Stomach (tissue), 9 donors: ENCODE results near the gene CECR2. TPM values are rescaled to one million over a fixed set of nuclear protein-coding genes. Genes with fewer than 3 reads are reported as not detected.

Experiments
- DNase-seq, 2 donors: peaks; one replicate each; pipeline versions ENCODE4 v3.0.0 to v3.0.0-alpha.2; 2013 to 2019
- H3K27ac ChIP-seq, 5 donors: fragments of 200-600 bp in 4 of 5; sonication (generic) in 4 of 5; one replicate each; pipeline ENCODE4 v1.5.1; 2013 to 2019; ENCODE audit warnings: mild to moderate bottlenecking in 1 of 5, moderate library complexity in 1 of 5
- H3K27me3 ChIP-seq, 3 donors: fragments of 200-600 bp; sonication (generic); one replicate each; pipeline ENCODE4 v1.5.1; 2017 to 2019; ENCODE audit warnings: mixed run types in 1 of 3
- H3K36me3 ChIP-seq, 4 donors: fragments of 200-600 bp; sonication (generic); 1 replicate in 3 of 4; 2 replicates in 1 of 4; pipeline ENCODE4 v1.5.1; 2016 to 2019
- H3K4me1 ChIP-seq, 4 donors: fragments of 200-600 bp; sonication (generic); one replicate each; pipeline ENCODE4 v1.5.1; 2016 to 2019
- H3K4me3 ChIP-seq, 4 donors: fragments of 200-600 bp; sonication (generic) in 3 of 4; one replicate each; pipeline ENCODE4 v1.5.1; 2016 to 2019; ENCODE audit warnings: mild to moderate bottlenecking in 1 of 4
- H3K9me3 ChIP-seq, 4 donors: fragments of 200-600 bp; sonication (generic); one replicate each; pipeline ENCODE4 v1.5.1; 2016 to 2019
- CTCF ChIP-seq, 7 experiments: fragments of 450-650 bp in 4 of 7; fragments of 200-600 bp in 3 of 7; sonication (generic) in 3 of 7; IDR thresholded peaks; one replicate each; pipeline ENCODE4 v1.5.1; 2016 to 2019; ENCODE audit warnings: antibody characterized with exemption in 7 of 7, control low read depth in 2 of 7, mild to moderate bottlenecking in 1 of 7
- EP300 ChIP-seq: sonication (generic); formaldehyde crosslinking; IDR thresholded peaks from one replicate; pipeline ENCODE4 v1.6.1; 2017; ENCODE audit warnings: antibody characterized with exemption
- POLR2A ChIP-seq, 4 donors: fragments of 450-650 bp; IDR thresholded peaks; one replicate each; pipeline ENCODE4 v1.6.1; 2016; ENCODE audit warnings: antibody characterized with exemption in 4 of 4, control low read depth in 2 of 4, mild to moderate bottlenecking in 1 of 4, moderate library complexity in 1 of 4
- POLR2AphosphoS5 ChIP-seq, 3 donors: sonication (generic); formaldehyde crosslinking; IDR thresholded peaks; one replicate each; pipeline ENCODE4 v1.6.1; 2016; ENCODE audit warnings: antibody characterized with exemption in 3 of 3
- WGBS, 5 donors: extraction: QIAGEN DNeasy Blood & Tissue Kit in 3 of 5; methylation state at CpG; one replicate each; pipeline versions ENCODE4 v1.1.5 to v1.1.7; 2013 to 2018; 5-methylcytosine and 5-hydroxymethylcytosine counted together
- intact Hi-C: fragments of 100-400 bp; cut with DNase I; formaldehyde crosslinking; loops from one replicate; pipeline ENCODE4 v1.15.1; 2023; ENCODE audit warnings: low total_unique reads
- polyA plus RNA-seq, 3 donors: library from polyadenylated mRNA; stranded (reverse); fragments of 200-250 nt; gene quantifications; one replicate each; pipeline ENCODE4 v1.2.3, GENCODE V29; 2013
- total RNA-seq, 5 donors: library from RNA; depleted of rRNA; stranded (reverse); fragments of >200 nt; gene quantifications; one replicate each; pipeline versions ENCODE4 v1.1.0 to v1.2.3, GENCODE V29; 2014 to 2016
- donor health status: healthy with polysubstance abuse.
- donor health status: Bipolar disorder and iron deficiency.
- donor health status: healthy.

CECR2 gene
- total and polyA plus RNA-seq, 8 donors, result 0.13 to 3.1 (median 0.44) TPM; not detected in 1

- TF ChIP-seq POLR2AphosphoS5 (IDR thresholded peaks at IDR 0.05) (no peak), EP300 (no peak), POLR2A (IDR thresholded peaks at IDR 0.05) (no peak), CTCF (IDR thresholded peaks at IDR 0.05) (no peak)
- no peak for DNase-seq
- no peak overlapping the region for H3K27ac ChIP-seq
- 69 to 88% (median 84%) methylated on average over 11 of the region's 11 CpGs for WGBS, 5 donors
- intact Hi-C loops, result no loop called here
- H3K36me3 ChIP-seq, result no peaks in the 10 kb centered on the region
- no peaks in the 10 kb centered on the region for H3K4me1 ChIP-seq
- H3K4me3 ChIP-seq, result no peak overlapping the region
- H3K27me3 ChIP-seq, result peaks cover 0 to 34% (median 0%) of the 10 kb centered on the region in 3 donors
- no peaks in the 10 kb centered on the region for H3K9me3 ChIP-seq
Observed at GRCh38 chr22:17337639-17338038, 31.6 kb upstream of the CECR2 start.

- H3K9me3 ChIP-seq, result no peaks in the 10 kb centered on the region
- intact Hi-C loops, result no loop called here
- no peak overlapping the region for H3K27ac ChIP-seq
- no peaks in the 10 kb centered on the region for H3K4me1 ChIP-seq
- TF ChIP-seq POLR2A (IDR thresholded peaks at IDR 0.05) (no peak), POLR2AphosphoS5 (IDR thresholded peaks at IDR 0.05) (no peak), EP300 (no peak), CTCF (IDR thresholded peaks at IDR 0.05) (no peak)
- no peak overlapping the region for H3K4me3 ChIP-seq
- no peak for DNase-seq
- 55 to 66% (median 59%) methylated on average over 8 of the region's 8 CpGs for WGBS, 5 donors
- peaks cover 0 to 30% (median 0%) of the 10 kb centered on the region in 3 donors for H3K27me3 ChIP-seq
- no peaks in the 10 kb centered on the region for H3K36me3 ChIP-seq
Observed at GRCh38 chr22:17339095-17339693, 30.1 kb upstream of the CECR2 start.

GRCh38 chr22:17342361-17342760 lies 26.9 kb upstream of the CECR2 start:
- TF ChIP-seq POLR2A (IDR thresholded peaks at IDR 0.05) (no peak), EP300 (no peak), CTCF (IDR thresholded peaks at IDR 0.05) (no peak), POLR2AphosphoS5 (IDR thresholded peaks at IDR 0.05) (no peak)
- Histone ChIP-seq H3K9me3 (no peaks in the 10 kb centered on the region), H3K36me3 (no peaks in the 10 kb centered on the region), H3K27ac (no peak overlapping the region), H3K27me3 (peaks cover 0 to 23% (median 0%) of the 10 kb centered on the region in 3 donors), H3K4me1 (no peaks in the 10 kb centered on the region), H3K4me3 (no peak overlapping the region)
- intact Hi-C loops, result no loop called here
- 58 to 69% (median 63%) methylated on average over 5 of the region's 5 CpGs for WGBS, 5 donors
- DNase-seq, result no peak

GRCh38 chr22:17343766-17344165 lies 25.5 kb upstream of the CECR2 start:
- Histone ChIP-seq H3K27ac (no peak overlapping the region), H3K9me3 (no peaks in the 10 kb centered on the region), H3K4me1 (no peaks in the 10 kb centered on the region), H3K4me3 (no peak overlapping the region), H3K27me3 (peaks cover 0 to 17% (median 0%) of the 10 kb centered on the region in 3 donors), H3K36me3 (no peaks in the 10 kb centered on the region)
- WGBS, 5 donors, result 89 to 94% (median 93%) methylated on average over 2 of the region's 2 CpGs
- intact Hi-C loops, result no loop called here
- TF ChIP-seq POLR2AphosphoS5 (IDR thresholded peaks at IDR 0.05), result no peak
- TF ChIP-seq EP300, result no peak
- TF ChIP-seq CTCF (IDR thresholded peaks at IDR 0.05), result no peak
- no peak for TF ChIP-seq POLR2A (IDR thresholded peaks at IDR 0.05)
- no peak for DNase-seq
